Astrocyte of the hippocampus (primary cell): ENCODE data around the gene COL5A3.
A peak's percentile ranks its signal among the peaks of the same experiment; 100 is the strongest.
"Not testable (repeated sequence)": the region's sequence is repeated elsewhere in the genome, so short reads cannot be mapped to it uniquely, and the experiment has no call there.

ENCODE experiments used
- DNase-seq: peaks from one replicate; pipeline ENCODE4 v3.0.0; 2011; ENCODE audit warnings: low read depth, low spot score

Gene COL5A3

GRCh38 chr19:9937001-9937411 is 73.3 kb downstream of the COL5A3 start:
- DNase-seq = no peak

- DNase-seq = peak; percentile 48
Observed at GRCh38 chr19:9936326-9937000, 73.8 kb downstream of the COL5A3 start, which contains the start of gene OLFM2. Gene OLFM2 (minus strand): TSS chr19:9936515. CDS start chr19:9936366, 149 bp downstream.

- DNase-seq = no peak
Observed at GRCh38 chr19:9935506-9936325, 74.6 kb downstream of the COL5A3 start.

GRCh38 chr19:9934132-9934950 is 76.0 kb downstream of the COL5A3 start:
- peak; percentile 84 for DNase-seq

- no peak for DNase-seq
Observed at GRCh38 chr19:9932835-9933234, 77.5 kb downstream of the COL5A3 start.

GRCh38 chr19:9931629-9932028 is 78.7 kb downstream of the COL5A3 start:
- DNase-seq = no peak

- DNase-seq = no peak
Observed at GRCh38 chr19:9923440-9923839, 86.9 kb downstream of the COL5A3 start.

GRCh38 chr19:9922782-9923379 is 87.4 kb downstream of the COL5A3 start:
- not testable (repeated sequence) for DNase-seq

- peak; percentile 67 for DNase-seq
Observed at GRCh38 chr19:9917321-9917720, 93.0 kb downstream of the COL5A3 start.

- DNase-seq = no peak
Observed at GRCh38 chr19:9916719-9917118, 93.6 kb downstream of the COL5A3 start.

GRCh38 chr19:9914315-9915207 is 95.7 kb downstream of the COL5A3 start:
- peak; percentile 96 for DNase-seq

- DNase-seq = no peak
Observed at GRCh38 chr19:9914001-9914314, 96.3 kb downstream of the COL5A3 start.

- DNase-seq = peak; percentile 54
Observed at GRCh38 chr19:9913237-9914000, 96.9 kb downstream of the COL5A3 start.

GRCh38 chr19:9912551-9913236 is 97.6 kb downstream of the COL5A3 start:
- DNase-seq = no peak

GRCh38 chr19:9911524-9912185 is 98.6 kb downstream of the COL5A3 start:
- no peak for DNase-seq

GRCh38 chr19:9910625-9911024 is 99.7 kb downstream of the COL5A3 start:
- no peak for DNase-seq
